GM18858 (cell line): Measurements from ENCODE around the gene HERC5.
"Not testable (repeated sequence)": the region's sequence is repeated elsewhere in the genome, so short reads cannot be mapped to it uniquely, and the experiment has no call there.

Source experiments
- ATAC-seq: cut with Tn5 transposase; IDR thresholded peaks from one replicate; pipeline ENCODE4 v1.9.1; 2021; ENCODE audit not compliant: unreplicated experiment

The HERC5 gene

DNA sequence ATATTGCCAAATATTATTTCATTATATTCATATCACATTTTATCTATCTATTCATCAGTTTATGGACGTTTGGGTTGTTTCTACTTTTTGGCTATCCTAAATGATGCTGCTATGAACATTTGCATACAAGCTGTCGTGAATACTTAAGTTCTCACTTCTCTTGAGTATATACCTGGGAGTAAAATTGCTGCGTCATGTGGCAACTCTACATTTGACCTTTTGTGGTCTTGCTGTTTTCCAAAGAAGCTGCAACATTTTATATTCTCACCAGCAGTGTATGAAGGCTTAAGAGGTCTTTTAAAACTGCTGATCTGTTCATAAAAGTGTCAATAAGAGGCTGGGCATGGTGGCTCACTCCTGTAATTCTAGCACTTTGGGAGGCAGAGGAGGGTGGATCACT lies 60.9 kb downstream of the HERC5 start:
- no peak for ATAC-seq

DNA sequence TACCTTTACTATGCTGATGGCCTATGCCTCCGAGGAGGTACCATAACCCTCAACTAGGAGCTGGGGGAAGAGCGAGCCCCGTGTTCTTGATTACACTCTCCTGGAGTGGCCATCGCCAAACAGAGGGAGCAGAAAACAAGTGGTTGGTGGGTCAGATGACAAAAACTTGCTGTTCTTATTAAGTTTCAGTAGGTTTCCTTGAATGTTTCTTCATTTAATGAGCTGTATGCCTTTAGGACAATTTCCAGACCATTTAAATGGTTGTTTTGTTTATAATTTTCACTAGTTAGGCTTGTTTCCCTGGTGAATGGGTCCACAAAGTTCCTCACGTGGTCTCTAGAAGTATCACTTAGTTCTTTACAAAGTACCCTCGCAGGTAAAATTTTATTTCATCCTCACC lies 62.0 kb downstream of the HERC5 start:
- ATAC-seq: no peak

DNA sequence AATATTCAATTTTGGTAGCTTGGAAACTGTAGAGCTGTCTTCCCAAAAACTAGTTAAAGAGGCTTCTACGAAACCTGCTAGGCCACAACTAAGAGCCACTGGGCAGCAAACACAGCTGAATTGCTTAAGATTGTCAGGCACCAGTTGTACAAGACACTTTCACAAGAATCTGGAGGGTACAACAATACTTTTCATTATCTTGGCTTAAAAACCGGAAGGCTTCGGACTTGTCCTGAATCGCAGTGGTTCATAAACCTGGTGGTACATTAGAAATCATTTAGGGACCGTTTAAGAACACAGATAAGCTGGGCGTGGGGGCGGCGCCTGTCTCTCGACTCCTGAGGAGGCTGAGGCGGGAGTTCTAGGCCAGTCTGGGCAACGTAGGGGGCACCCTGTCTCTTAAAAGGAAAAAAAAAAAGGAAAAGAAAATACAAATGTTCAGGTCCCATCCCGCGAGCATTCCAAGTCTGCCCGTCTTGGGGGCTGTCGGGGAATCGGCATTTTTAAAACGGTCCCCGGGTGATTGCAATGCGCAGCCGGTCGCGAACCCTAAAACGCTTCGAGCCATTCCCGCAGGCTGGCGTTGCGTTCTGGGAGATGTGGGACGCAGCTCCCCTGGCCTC lies 65.9 kb downstream of the HERC5 start:
- no peak for ATAC-seq

DNA sequence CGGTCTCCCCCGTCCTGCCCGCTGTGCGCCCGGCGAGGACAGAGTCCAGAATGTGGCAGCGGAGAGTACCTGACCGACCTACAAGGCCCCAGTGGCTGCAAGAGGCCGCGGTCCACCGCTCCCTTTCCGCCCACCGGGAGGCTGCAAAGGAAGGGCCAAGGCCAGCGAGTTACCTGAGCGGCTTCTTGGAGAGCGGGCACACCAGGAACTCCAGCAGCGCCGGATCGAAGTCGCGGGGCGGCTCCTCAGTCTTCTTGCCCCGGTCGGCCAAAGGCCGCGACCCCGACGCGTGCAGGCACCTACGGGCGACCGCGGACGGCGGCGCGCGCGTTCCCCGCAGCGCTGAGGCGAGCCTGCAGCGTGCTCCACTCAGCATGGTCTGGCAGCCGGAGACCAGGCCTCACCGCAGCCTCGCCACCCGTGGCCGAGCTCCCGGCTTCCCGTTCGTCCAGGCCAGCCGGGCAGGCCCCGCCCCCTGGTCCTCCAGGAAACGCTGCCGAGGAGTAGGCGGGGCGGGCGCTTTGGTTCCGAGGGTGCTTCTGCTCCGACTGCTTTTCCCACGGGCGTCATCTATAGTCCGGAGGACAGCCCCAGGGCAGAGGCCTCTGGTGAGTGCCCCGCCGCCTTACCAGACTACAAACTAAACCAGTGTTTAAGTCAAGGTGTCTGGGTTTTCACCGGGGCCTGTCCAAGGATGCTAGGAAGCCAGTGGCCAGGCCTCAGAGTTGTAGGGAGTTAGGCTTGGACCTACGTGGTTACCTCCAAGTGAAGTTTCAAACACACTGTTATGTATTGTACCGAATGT lies 66.6 kb downstream of the HERC5 start, which contains the start of gene PYURF:
TSS of gene PYURF (minus strand) at position 452 of the 805 bp plus-strand sequence. CDS start at position 376, 76 bp downstream.
- ATAC-seq: peak; percentile 71

DNA sequence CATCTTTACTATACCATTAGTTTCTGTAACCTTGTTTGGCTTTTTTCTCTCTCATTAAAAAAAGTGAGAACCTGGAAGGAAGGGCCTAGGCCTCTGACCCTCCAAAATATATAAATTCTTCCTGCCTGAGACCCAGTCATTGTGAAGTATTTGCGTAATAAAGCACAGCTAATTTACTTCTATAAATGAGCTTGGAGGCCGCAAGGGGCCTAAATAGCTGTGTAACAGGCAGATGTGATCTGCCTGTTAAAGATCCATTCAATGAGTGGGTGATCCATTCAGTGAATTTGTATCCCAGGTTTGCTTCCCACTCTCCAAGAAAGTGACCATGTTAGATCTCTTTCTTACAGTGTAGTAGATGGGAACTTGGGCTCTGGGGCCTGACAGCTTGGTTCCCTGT lies 67.3 kb downstream of the HERC5 start:
- no peak for ATAC-seq

DNA sequence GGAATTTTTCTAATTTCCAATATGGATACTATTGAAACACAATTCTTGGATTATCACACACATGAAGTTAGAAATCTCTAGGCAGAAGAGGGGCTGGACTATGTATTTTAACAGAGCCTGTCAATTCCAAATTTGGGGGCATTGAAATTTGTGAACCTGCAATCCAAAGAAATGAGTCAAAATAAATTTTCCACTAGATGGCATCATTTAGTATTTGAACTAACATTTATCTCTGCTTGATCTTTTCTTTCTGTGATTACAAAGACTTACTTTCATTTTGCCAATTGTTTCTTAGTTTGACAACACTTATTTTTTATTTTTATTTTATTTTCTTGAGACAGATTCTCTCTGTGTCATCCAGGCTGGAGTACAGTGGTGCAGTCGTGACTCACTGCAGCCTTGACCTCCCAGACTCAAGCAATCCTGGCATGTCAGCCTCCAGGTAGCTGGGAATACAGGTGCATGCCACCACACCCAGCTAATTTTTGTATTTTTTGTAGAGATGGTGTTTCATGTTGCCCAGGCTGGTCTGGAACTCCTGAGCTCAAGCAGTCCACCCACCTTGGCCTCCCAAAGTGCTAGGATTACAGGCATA lies 69.4 kb downstream of the HERC5 start:
- ATAC-seq: no peak

DNA sequence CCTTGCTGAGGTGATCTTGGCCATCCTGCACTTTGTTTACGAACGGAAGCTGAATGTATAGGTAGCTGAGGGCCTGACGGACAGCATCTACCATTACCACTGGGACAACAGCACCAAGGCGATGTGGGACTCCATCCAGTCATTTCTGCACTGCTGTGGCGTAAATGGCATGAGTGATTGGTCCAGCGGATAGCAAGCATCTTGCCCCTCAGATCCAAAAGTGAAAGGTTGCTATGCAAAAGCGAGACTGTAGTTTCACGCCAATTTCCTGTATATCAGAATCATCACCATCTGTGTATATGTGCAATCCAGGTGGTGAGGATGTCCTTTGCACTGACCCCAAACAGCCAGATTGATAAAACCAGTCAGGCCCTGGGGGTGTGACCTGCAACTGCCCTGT lies 70.9 kb downstream of the HERC5 start:
- ATAC-seq: peak; percentile 34

DNA sequence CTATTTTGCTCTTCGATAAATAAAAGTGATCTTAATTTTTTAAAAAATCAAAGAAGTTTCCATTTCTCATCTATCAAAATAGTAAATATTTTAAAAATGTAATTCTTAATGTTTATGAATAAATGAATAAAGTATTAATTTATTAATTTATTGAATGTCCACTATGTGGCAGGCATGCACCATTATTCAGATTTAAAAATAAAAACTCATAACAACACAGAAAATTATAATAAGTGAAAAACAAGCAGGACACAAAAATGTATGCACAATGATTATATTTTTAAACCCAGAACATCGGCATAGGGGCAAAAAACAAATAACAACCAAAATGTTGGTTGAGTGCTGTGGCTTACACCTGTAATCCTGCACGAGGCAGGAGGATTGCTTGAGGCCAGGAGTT lies 71.9 kb downstream of the HERC5 start:
- no peak for ATAC-seq

DNA sequence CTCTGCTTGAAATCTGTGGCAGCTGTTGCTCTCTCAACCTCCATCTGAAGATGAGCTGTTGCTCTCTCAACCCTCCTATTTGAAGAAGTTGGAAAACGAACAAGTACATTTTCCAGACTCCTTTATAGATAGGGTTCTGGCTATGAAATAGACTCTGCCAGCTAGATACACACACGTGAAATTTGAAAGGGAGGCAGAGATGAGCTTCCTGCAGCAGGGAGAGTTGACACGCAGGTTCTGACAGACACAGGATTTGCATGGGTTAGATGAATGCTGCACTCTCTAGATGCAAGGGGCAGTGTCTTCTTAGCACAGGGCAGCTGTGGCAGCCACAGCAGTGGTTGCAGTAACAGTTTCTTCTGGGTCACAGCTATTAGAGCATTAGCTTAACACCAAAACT lies 74.6 kb downstream of the HERC5 start:
- no peak for ATAC-seq

DNA sequence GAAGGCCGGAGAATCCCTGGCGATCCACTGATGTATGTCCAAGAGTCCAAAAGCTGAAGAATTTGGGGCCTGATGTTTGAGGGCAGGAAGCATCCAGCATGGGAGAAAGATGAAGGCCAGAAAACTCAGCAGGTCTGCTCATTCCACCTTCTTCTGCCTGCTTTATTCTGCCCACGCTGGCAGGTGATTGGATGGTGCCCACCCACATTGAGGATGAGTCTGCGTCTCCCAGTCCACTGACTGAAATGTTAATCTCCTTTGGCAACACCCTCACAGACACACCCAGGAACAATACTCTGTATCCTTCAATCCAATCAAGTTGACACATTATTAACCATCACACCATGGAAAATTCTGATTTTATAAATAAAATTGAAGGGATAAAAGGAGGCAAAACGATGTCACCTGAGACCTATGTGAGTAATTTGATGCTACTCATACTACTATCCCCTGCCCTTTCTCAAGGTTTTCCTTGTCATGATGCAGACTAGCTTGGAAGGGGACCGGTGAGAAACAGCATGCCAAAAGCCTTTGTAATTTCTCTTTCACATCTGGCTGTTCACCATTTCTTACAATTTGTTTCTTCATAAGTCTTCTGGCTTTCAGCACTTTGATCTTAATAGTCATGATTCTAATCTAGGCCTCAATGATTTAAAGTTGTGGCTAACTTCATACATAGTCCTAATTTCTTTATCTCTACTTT lies 76.3 kb downstream of the HERC5 start:
- no peak for ATAC-seq

DNA sequence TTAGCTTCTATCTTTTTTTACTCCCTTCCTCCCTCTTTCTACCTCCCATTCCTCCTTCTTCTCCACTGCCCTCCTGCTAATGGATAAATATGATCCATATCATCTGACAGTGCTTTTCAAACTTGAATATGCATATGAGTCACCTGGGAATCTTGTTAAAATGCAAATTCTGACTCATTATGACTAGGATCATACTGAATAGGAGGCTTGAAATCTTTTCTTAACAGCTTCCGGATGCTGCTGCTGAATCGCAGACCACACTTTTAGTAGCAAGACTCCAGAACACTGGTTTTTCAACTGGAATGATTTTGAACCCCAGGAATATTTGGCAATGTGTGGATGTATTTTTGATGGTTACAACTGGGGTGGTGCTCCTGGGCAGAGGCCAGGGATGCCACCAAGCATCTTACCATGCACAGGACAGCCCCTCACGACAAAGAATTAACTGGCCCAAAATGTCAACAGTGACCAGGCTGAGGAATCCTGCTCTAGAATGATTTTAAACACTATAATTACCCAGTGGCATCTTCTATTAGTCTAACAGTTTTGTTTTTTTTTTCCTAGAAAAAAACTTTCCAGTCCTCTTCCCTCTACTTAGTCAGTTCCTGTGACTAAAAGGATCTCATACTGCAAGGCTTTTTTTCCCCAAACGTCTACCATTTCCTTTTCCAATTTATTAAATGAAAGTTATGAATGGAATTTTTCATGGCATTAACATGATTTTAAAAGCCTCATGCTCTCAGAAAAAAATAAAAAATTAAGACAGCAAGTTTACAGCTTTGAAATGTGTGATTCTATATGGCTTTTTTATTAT lies 77.2 kb downstream of the HERC5 start:
- no peak for ATAC-seq

DNA sequence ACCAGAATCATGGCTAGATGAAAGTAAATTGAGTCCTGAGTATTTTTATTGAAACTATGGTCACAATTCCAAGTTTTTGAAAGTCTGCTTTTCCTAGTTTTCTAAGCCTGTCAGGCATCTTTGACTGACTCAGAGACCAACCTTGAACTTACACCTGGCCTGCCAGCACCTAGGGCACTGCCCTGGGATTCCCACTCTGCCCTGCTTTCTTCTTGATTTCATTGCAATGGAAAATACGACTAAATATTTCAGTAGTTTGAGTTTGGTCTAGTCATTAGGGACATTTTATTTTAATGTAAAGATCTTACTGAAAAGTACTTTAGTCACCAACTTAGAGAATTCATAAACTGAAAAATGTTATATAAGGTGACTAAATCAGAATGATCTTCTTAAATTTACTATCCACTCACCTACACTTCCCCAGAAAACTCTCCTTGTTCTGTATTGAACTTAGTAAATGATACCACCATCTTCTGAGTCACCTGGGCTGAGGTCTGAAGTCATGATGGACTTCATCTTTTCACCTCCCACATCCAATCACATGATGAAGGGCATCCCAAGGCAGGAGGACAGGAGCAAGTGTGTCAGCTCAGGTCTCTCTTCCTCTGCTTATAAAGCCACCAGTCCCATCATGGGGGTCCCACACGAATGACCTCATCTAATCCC lies 78.3 kb downstream of the HERC5 start:
- no peak for ATAC-seq

DNA sequence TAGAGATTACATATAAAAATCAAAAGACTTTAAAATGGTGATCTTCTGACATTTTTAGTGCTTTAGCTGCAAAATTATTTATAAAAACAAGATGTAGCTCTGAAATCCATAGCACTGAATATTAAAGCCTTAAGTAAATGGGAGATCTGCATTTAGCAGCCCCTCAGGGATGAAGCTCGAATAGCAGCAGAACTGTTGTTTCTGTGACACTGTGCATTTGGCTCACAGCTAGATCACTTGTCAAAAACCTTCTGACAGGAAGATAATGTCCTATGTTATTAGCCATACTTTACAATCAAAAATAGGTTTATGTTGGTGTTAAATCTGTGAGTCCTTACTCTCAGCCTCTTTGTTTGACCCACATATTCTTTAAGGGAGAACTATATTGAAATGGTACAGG lies 80.8 kb downstream of the HERC5 start:
- no peak for ATAC-seq

DNA sequence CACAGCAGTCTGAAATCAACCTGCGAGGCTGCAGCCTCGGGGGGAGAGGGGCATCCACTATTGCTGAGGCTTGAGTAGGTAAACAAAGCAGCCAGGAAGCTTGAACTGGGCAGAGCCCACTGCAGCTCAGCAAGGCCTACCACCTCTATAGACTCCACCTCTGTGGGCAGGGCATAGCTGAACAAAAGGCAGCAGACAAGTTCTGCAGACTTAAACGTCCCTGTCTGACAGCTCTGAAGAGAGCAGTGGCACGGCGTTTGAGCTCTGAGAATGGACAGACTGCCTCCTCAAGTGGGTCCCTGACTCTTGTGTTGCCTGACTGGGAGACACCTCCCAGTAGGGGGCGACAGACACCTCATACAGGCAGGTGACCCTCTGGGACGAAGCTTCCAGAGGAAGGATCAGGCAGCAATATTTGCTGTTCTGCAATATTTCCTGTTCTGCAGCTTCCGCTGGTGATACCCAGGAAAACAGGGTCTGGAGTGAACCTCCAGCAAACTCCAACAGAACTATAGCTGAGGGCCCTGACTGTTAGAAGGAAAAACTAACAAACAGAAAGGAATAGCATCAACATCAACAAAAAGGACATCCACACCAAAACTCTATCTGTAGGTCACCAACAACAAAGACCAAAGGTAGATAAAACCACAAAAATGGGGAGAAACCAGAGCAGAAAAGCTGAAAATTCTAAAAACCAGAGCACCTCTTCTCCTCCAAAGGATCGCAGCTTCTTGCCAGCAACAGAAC lies 82.6 kb downstream of the HERC5 start:
- ATAC-seq: not testable (repeated sequence)

DNA sequence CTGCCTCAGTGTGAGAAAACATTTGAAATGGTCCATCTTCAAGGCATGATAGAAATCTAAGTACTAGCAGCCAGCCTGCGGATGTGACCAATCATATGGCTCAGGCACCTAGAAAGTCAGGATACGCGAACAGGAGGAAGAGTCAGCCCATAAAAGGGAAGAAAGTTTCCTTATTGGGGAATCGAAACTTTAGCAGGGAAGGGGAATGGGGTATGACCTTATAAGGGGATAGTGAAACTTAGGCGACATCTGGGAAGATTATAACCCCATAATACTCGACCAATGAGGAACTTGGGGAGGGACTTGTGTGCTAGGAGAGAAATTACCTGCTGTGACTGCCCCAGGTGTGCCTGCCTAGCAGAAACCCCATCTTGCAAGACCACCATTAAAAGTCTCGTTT lies 92.9 kb downstream of the HERC5 start:
- no peak for ATAC-seq
